NB4 (cell line): ENCODE results near the gene GSTM2.
A peak's percentile ranks its signal among the peaks of the same experiment; 100 is the strongest.
"Not testable (repeated sequence)": the region's sequence is repeated elsewhere in the genome, so short reads cannot be mapped to it uniquely, and the experiment has no call there.

Experiments
- DNase-seq: peaks from one replicate; pipeline ENCODE4 v3.0.0; 2010; ENCODE audit warnings: low read depth
- H3K4me3 ChIP-seq: one replicate; pipeline ENCODE4 v1.5.1; 2011; ENCODE audit warnings: mild to moderate bottlenecking, low read depth, low read length, moderate library complexity
- CTCF ChIP-seq: IDR thresholded peaks from one replicate; pipeline ENCODE4 v1.5.1; 2012; ENCODE audit warnings: low read depth, low read length
- MAX ChIP-seq: IDR thresholded peaks from 2 replicates; pipeline ENCODE4 v1.6.1; 2011; ENCODE audit warnings: low read depth, low read length
- MYC ChIP-seq: IDR thresholded peaks from 2 replicates; pipeline ENCODE4 v1.6.1; 2011; ENCODE audit warnings: low read depth, low read length
- POLR2A ChIP-seq: IDR thresholded peaks from 2 replicates; pipeline ENCODE4 v1.6.1; 2011; ENCODE audit warnings: mild to moderate bottlenecking; ENCODE audit not compliant: insufficient read length; ENCODE audit errors: extremely low read depth

GSTM2 gene

GRCh38 chr1:109659145-109659544 is 8.7 kb upstream of the GSTM2 start:
- no peak overlapping the region for H3K4me3 ChIP-seq
- TF ChIP-seq MYC (no peak), POLR2A (no peak), MAX (no peak)
- no peak for DNase-seq

GRCh38 chr1:109659997-109660690 is 7.7 kb upstream of the GSTM2 start:
- no peak overlapping the region for H3K4me3 ChIP-seq
- TF ChIP-seq CTCF (no peak), MAX (0 out of 2 replicates have a peak, but pooled peaks have one; percentile 5)
- DNase-seq = peak; percentile 66

GRCh38 chr1:109660691-109661026 is 7.2 kb upstream of the GSTM2 start:
- peak; percentile 37 for DNase-seq
- not testable (repeated sequence) for H3K4me3 ChIP-seq

GRCh38 chr1:109661391-109661790 is 6.5 kb upstream of the GSTM2 start:
- TF ChIP-seq POLR2A (no peak), MAX (no peak), CTCF (no peak), MYC (no peak)
- no peak overlapping the region for H3K4me3 ChIP-seq
- DNase-seq = no peak

GRCh38 chr1:109664671-109665070 is 3.2 kb upstream of the GSTM2 start:
- DNase-seq = no peak
- TF ChIP-seq POLR2A (no peak), MAX (no peak)
- no peak overlapping the region for H3K4me3 ChIP-seq

- TF ChIP-seq CTCF = no peak
- no peak for TF ChIP-seq MYC
- no peak for TF ChIP-seq POLR2A
- no peak for TF ChIP-seq MAX
- no peak for DNase-seq
- peak overlapping the region; percentile 28 for H3K4me3 ChIP-seq
Measured at GRCh38 chr1:109668123-109668775, 392 bp downstream of the GSTM2 start.

GRCh38 chr1:109669246-109669948 is 1.5 kb downstream of the GSTM2 start:
- H3K4me3 ChIP-seq = peak overlapping the region; percentile 40
- TF ChIP-seq CTCF = no peak
- no peak for TF ChIP-seq POLR2A
- no peak for TF ChIP-seq MYC
- no peak for TF ChIP-seq MAX
- DNase-seq = peak; percentile 77

GRCh38 chr1:109669949-109670302 is 2.1 kb downstream of the GSTM2 start:
- H3K4me3 ChIP-seq, DNase-seq: not testable (repeated sequence)
